ENCODE measurements around the gene NANOS3. TPM values are rescaled to one million over a fixed set of nuclear protein-coding genes. Genes with fewer than 3 reads are reported as not detected.

The NANOS3 gene
- total and polyA plus RNA-seq, 4 donors = not detected

GRCh38 chr19:13881251-13881691, 4.3 kb downstream of the NANOS3 start:
- H3K4me3 ChIP-seq (ENCODE audit: low read depth in 1 of 3, low read length in 3 of 3) = no peak overlapping the region
- H3K9me3 ChIP-seq (ENCODE audit: control insufficient read depth in 4 of 4, low read length in 3 of 4) = no peaks in the 10 kb centered on the region
- DNase-seq (ENCODE audit: low spot score) = no peak
- no peaks in the 10 kb centered on the region for H3K27me3 ChIP-seq (ENCODE audit: control insufficient read depth in 4 of 4, insufficient read depth in 4 of 4, low read length in 3 of 4)
- no peak overlapping the region for H3K9ac ChIP-seq (ENCODE audit: low read depth in 1 of 2, low read length in 2 of 2)
- TF ChIP-seq, protein P1, sequence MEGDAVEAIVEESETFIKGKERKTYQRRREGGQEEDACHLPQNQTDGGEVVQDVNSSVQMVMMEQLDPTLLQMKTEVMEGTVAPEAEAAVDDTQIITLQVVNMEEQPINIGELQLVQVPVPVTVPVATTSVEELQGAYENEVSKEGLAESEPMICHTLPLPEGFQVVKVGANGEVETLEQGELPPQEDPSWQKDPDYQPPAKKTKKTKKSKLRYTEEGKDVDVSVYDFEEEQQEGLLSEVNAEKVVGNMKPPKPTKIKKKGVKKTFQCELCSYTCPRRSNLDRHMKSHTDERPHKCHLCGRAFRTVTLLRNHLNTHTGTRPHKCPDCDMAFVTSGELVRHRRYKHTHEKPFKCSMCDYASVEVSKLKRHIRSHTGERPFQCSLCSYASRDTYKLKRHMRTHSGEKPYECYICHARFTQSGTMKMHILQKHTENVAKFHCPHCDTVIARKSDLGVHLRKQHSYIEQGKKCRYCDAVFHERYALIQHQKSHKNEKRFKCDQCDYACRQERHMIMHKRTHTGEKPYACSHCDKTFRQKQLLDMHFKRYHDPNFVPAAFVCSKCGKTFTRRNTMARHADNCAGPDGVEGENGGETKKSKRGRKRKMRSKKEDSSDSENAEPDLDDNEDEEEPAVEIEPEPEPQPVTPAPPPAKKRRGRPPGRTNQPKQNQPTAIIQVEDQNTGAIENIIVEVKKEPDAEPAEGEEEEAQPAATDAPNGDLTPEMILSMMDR (IDR thresholded peaks at IDR 0.05; ENCODE audit: low read depth, low read length, missing input control) = no peak
- no peak for TF ChIP-seq RAD21 (IDR thresholded peaks at IDR 0.05)
- no peak for TF ChIP-seq EGR1 (IDR thresholded peaks at IDR 0.05; ENCODE audit: low read depth in 2 of 2)
- no peak for TF ChIP-seq HNF4G (IDR thresholded peaks at IDR 0.05)
- TF ChIP-seq FOXA2 (IDR thresholded peaks at IDR 0.05) = no peak
- H3K27ac ChIP-seq (ENCODE audit: low read depth in 1 of 2, low read length in 2 of 2) = no peak overlapping the region
- peaks cover 0 to 10% (median 2%) of the 10 kb centered on the region in 4 donors for H3K4me1 ChIP-seq (ENCODE audit: control insufficient read depth in 4 of 4, insufficient read depth in 4 of 4, low read length in 3 of 4)
- H3K36me3 ChIP-seq (ENCODE audit: control insufficient read depth in 4 of 4, insufficient read depth in 3 of 4, low read depth in 1 of 4, low read length in 3 of 4) = no peaks in the 10 kb centered on the region
- WGBS = 70% methylated on average over 12 of the region's 12 CpGs

DNA sequence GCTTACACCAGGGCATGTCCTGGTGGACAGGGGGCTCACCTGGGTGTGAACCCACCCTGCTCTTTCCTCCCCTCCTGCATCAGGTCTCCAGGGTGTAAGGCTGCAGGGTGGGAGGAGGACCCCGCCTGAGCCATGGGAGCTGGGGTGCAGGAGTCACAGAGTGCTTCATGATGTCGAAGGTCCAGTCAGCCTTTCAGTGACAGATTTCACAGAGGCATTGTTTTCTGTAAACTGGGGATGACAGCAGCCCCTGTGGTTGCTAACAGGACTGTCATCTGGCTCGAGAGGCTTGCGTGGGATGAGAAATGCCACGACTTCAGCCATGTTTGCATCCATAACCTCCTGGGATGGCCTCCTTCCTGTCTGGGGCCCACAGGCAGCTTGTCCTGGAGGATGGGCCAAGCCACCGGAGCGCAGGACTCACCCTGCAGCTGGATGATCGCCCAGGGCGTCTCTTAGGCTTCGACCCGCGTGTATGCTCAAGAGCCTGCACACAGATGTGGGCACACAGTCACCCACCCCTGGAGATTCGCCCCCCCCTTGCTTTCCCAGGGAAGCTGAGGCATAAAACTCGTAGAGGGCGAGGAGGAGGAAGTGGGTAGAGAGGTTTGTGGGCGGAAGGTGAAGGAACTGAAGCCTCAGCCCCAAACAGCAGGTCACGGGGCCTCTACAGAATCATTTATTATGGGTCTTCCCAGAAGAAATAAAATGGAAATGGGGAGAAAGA, 4.9 kb downstream of the NANOS3 start:
- Histone ChIP-seq H3K9ac (ENCODE audit: low read depth in 1 of 2, low read length in 2 of 2) (no peak overlapping the region), H3K4me1 (ENCODE audit: control insufficient read depth in 4 of 4, insufficient read depth in 4 of 4, low read length in 3 of 4) (peaks cover 0 to 10% (median 2%) of the 10 kb centered on the region in 4 donors), H3K27me3 (ENCODE audit: control insufficient read depth in 4 of 4, insufficient read depth in 4 of 4, low read length in 3 of 4) (no peaks in the 10 kb centered on the region), H3K9me3 (ENCODE audit: control insufficient read depth in 4 of 4, low read length in 3 of 4) (no peaks in the 10 kb centered on the region), H3K4me3 (ENCODE audit: low read depth in 1 of 3, low read length in 3 of 3) (no peak overlapping the region), H3K36me3 (ENCODE audit: control insufficient read depth in 4 of 4, insufficient read depth in 3 of 4, low read depth in 1 of 4, low read length in 3 of 4) (no peaks in the 10 kb centered on the region), H3K27ac (ENCODE audit: low read depth in 1 of 2, low read length in 2 of 2) (no peak overlapping the region)
- no peak for DNase-seq (ENCODE audit: low spot score)
- 61% methylated on average over 17 of the region's 17 CpGs for WGBS
- TF ChIP-seq RAD21 (IDR thresholded peaks at IDR 0.05) = no peak
- TF ChIP-seq NR2F2 (IDR thresholded peaks at IDR 0.05) = no peak
- no peak for TF ChIP-seq YY1 (IDR thresholded peaks at IDR 0.05)
- TF ChIP-seq HNF4G (IDR thresholded peaks at IDR 0.05) = no peak
- no peak for TF ChIP-seq EGR1 (IDR thresholded peaks at IDR 0.05; ENCODE audit: low read depth in 2 of 2)
- no peak for TF ChIP-seq REST (IDR thresholded peaks at IDR 0.05)
- no peak for TF ChIP-seq HNF4A (conservative IDR thresholded peaks at IDR 0.05)
- no peak for TF ChIP-seq RXRA (IDR thresholded peaks at IDR 0.05)
- no peak for TF ChIP-seq ZBTB33 (IDR thresholded peaks at IDR 0.05)
- TF ChIP-seq FOXA2 (IDR thresholded peaks at IDR 0.05) = no peak
- no peak for TF ChIP-seq TAF1 (conservative IDR thresholded peaks at IDR 0.05)
- TF ChIP-seq, protein P1 (IDR thresholded peaks at IDR 0.05; ENCODE audit: low read depth, low read length, missing input control) = no peak
- TF ChIP-seq ATF3 (IDR thresholded peaks at IDR 0.05) = no peak
- TF ChIP-seq MAX (IDR thresholded peaks at IDR 0.05) = no peak
- TF ChIP-seq FOXA1 (IDR thresholded peaks at IDR 0.05) = no peak

Measured in liver (tissue), 9 donors.